Measurements from ENCODE around the gene COA6. TPM values are rescaled to one million over a fixed set of nuclear protein-coding genes. Genes with fewer than 3 reads are reported as not detected.

COA6 gene
- total and polyA plus RNA-seq, 2 of the 13 experiments (the other 11 are each of a cell fraction or from before 2014, with no cell fraction given), result 32.4 to 104 TPM

- POLR2A ChIA-PET, result no interaction called here
Measured at GRCh38 chr1:234336359-234336758, 36.9 kb upstream of the COA6 start.

More at GRCh38 chr1:234336359-234336758, 36.9 kb upstream of the COA6 start:
- WGBS (ENCODE audit: low lambda C conversion rate), result 1% methylated on average over 2 of the region's 2 CpGs
- H3K4me2 ChIP-seq (ENCODE audit: low read depth, low read length), result no peak overlapping the region
- no peak overlapping the region for H3K9ac ChIP-seq (ENCODE audit: insufficient read depth, low read depth, low read length)
- peaks cover 18% of the 10 kb centered on the region for H3K9me3 ChIP-seq (ENCODE audit: low read length)
- H3K27ac ChIP-seq (ENCODE audit: extremely low read length, insufficient read depth, low read length), result no peak overlapping the region
- FAIRE-seq (no peak), ATAC-seq (no peak), DNase-seq (ENCODE audit: low spot score) (no peak)
- H4K20me1 ChIP-seq (ENCODE audit: insufficient read depth, low read length), result no peaks in the 10 kb centered on the region
- no peaks in the 10 kb centered on the region for H3K36me3 ChIP-seq (replicated peaks in 1 of 2; ENCODE audit: control insufficient read depth in 1 of 2, insufficient read depth in 2 of 2, low read length in 2 of 2)
- in situ Hi-C loops (cut with HindIII; ENCODE audit: extremely low pct_ligation_motif_present, low pct_unique_long_range_greater_than_20kb), result no loop called here
- intact Hi-C loops (cut with micrococcal nuclease; ENCODE audit: unreplicated experiment), result no loop called here
- no peaks in the 10 kb centered on the region for H3K79me2 ChIP-seq (ENCODE audit: insufficient read depth, low read length)
- H3K4me1 ChIP-seq (ENCODE audit: insufficient read depth, low read length), result peaks cover 7% of the 10 kb centered on the region
- no peaks in the 10 kb centered on the region for H3K27me3 ChIP-seq (ENCODE audit: control insufficient read depth in 1 of 2, insufficient read depth in 2 of 2, low read length in 2 of 2)
- no peak overlapping the region for H3K4me3 ChIP-seq (replicated peaks in 1 of 3; ENCODE audit: insufficient read depth in 1 of 3, low read depth in 2 of 3, low read length in 3 of 3)
- TF ChIP-seq HHEX (CRISPR knock-in tag; IDR thresholded peaks at IDR 0.05) (no peak), RXRA (CRISPR knock-in tag; IDR thresholded peaks at IDR 0.05) (no peak), CREB3 (CRISPR knock-in tag; IDR thresholded peaks at IDR 0.05) (no peak), ZNF441 (CRISPR knock-in tag; IDR thresholded peaks at IDR 0.05; ENCODE audit: borderline replicate concordance) (no peak), ZNF138 (CRISPR knock-in tag; IDR thresholded peaks at IDR 0.05; ENCODE audit: low read depth) (no peak), TAF1 (CRISPR knock-in tag; IDR thresholded peaks at IDR 0.05) (no peak), ZNF414 (CRISPR knock-in tag; IDR thresholded peaks at IDR 0.05) (no peak), ZKSCAN8 (CRISPR knock-in tag; IDR thresholded peaks at IDR 0.05; ENCODE audit: borderline replicate concordance) (no peak), HINFP (CRISPR knock-in tag; IDR thresholded peaks at IDR 0.05; ENCODE audit: low read depth) (no peak), SMARCE1 (IDR thresholded peaks at IDR 0.05; ENCODE audit: borderline replicate concordance) (no peak), ZNF672 (CRISPR knock-in tag; IDR thresholded peaks at IDR 0.05) (no peak), ZSCAN31 (CRISPR knock-in tag; IDR thresholded peaks at IDR 0.05; ENCODE audit: low read depth) (no peak), NFATC3 (CRISPR knock-in tag; IDR thresholded peaks at IDR 0.05) (no peak), PAF1 (CRISPR knock-in tag; IDR thresholded peaks at IDR 0.05) (no peak), KLF13 (CRISPR knock-in tag; IDR thresholded peaks at IDR 0.05) (no peak), IRF9 (CRISPR knock-in tag; IDR thresholded peaks at IDR 0.05; ENCODE audit: borderline replicate concordance) (no peak), ZNF263 (CRISPR knock-in tag; IDR thresholded peaks at IDR 0.05) (no peak), ZNF577 (CRISPR knock-in tag; IDR thresholded peaks at IDR 0.05; ENCODE audit: borderline replicate concordance, low read depth) (no peak)
- H2AFZ ChIP-seq (ENCODE audit: low read length), result no peak overlapping the region
- no TSS peak for BruUV-seq (replicated peaks)
- CTCF ChIA-PET (ENCODE audit: low intra/inter-chr PET ratio, low total read pairs), result no interaction called here

All from HepG2 (cell line).